ENCODE data around the gene TBXA2R.

- TF ChIP-seq CTCF (conservative IDR thresholded peaks at IDR 0.05; ENCODE audit: low read length) (no peak), EZH2phosphoT487 (IDR thresholded peaks at IDR 0.05; ENCODE audit: borderline replicate concordance) (no peak)
Measured at GRCh38 chr19:3644351-3645066, 37.8 kb upstream of the TBXA2R start.

All from Loucy (cell line).